OCI-LY1 (cell line): Measurements from ENCODE around the gene VPS35.
"Not testable (repeated sequence)": the region's sequence is repeated elsewhere in the genome, so short reads cannot be mapped to it uniquely, and the experiment has no call there.

Source experiments
- H2AFZ ChIP-seq: fragments of 200-600 bp; sonication (generic), shearing (Covaris generic); 2 replicates; pipeline ENCODE4 v1.6.0; 2014; ENCODE audit warnings: antibody characterized with exemption, mild to moderate bottlenecking, low read length
- H3F3A ChIP-seq: fragments of 200-600 bp; sonication (generic), shearing (Covaris generic); 2 replicates; pipeline ENCODE4 v1.6.0; 2014; ENCODE audit warnings: mild to moderate bottlenecking, antibody characterized with exemption, low read length, moderate library complexity; ENCODE audit not compliant: insufficient read depth
- H3K27ac ChIP-seq: fragments of 200-600 bp; sonication (generic); 2 replicates; pipeline ENCODE4 v1.5.1; 2014; ENCODE audit warnings: low read length, mixed run types, mild to moderate bottlenecking, low read depth; ENCODE audit not compliant: poor library complexity, severe bottlenecking
- H3K27me3 ChIP-seq: fragments of 200-600 bp; sonication (generic); 2 replicates; pipeline ENCODE4 v1.6.0; 2014; ENCODE audit warnings: antibody characterized with exemption, mild to moderate bottlenecking, low read length, moderate library complexity; ENCODE audit not compliant: insufficient read depth
- H3K36me3 ChIP-seq: fragments of 200-600 bp; sonication (generic); 2 replicates; pipeline ENCODE4 v1.6.1; 2014; ENCODE audit warnings: mild to moderate bottlenecking, antibody characterized with exemption, low read length, moderate library complexity, mixed read lengths; ENCODE audit not compliant: insufficient read depth
- H3K4me1 ChIP-seq: fragments of 200-600 bp; sonication (generic); 2 replicates; pipeline ENCODE4 v1.5.1; 2014; ENCODE audit warnings: mild to moderate bottlenecking, low read length, moderate library complexity; ENCODE audit not compliant: insufficient read depth, severe bottlenecking
- H3K4me2 ChIP-seq: fragments of 200-600 bp; sonication (generic), shearing (Covaris generic); 2 replicates; pipeline ENCODE4 v1.6.1; 2014; ENCODE audit warnings: low read length
- H3K4me3 ChIP-seq: fragments of 200-600 bp; sonication (generic); 2 replicates; pipeline ENCODE4 v1.5.1; 2014; ENCODE audit warnings: low read length, low read depth, mild to moderate bottlenecking, mixed read lengths; ENCODE audit not compliant: poor library complexity, severe bottlenecking
- H3K79me2 ChIP-seq: fragments of 200-600 bp; shearing (Covaris generic); 2 replicates; pipeline ENCODE4 v1.6.1; 2016; ENCODE audit warnings: mixed run types, low read length, mixed read lengths; ENCODE audit not compliant: insufficient read depth
- H3K9ac ChIP-seq: fragments of 200-600 bp; sonication (generic), shearing (Covaris generic); 2 replicates; pipeline ENCODE4 v1.6.1; 2014; ENCODE audit warnings: mild to moderate bottlenecking, low read length, mixed read lengths
- H3K9me2 ChIP-seq: fragments of 200-600 bp; sonication (generic), shearing (Covaris generic); 2 replicates; pipeline ENCODE4 v1.6.1; 2014; ENCODE audit warnings: low read depth, mild to moderate bottlenecking, low read length, mixed read lengths
- H3K9me3 ChIP-seq: fragments of 200-600 bp; shearing (Covaris generic); 2 replicates; pipeline ENCODE4 v1.6.1; 2014; ENCODE audit warnings: low read length, mixed read lengths
- H4K20me1 ChIP-seq: fragments of 200-600 bp; sonication (generic), shearing (Covaris generic); 2 replicates; pipeline ENCODE4 v1.6.0; 2016; ENCODE audit warnings: mild to moderate bottlenecking, low read length; ENCODE audit not compliant: insufficient read depth
- CTCF ChIP-seq: fragments of 200-600 bp; sonication (generic), shearing (Covaris generic); IDR thresholded peaks from 2 replicates; pipeline ENCODE4 v1.5.1; 2017; ENCODE audit warnings: mild to moderate bottlenecking, antibody characterized with exemption, low read length, moderate library complexity, mixed read lengths
- EZH2 ChIP-seq: fragments of 200-600 bp; sonication (generic), shearing (Covaris generic); IDR thresholded peaks from 2 replicates; pipeline ENCODE4 v1.8.0; 2017; ENCODE audit warnings: borderline replicate concordance, mixed run types, mild to moderate bottlenecking, antibody characterized with exemption, low read length, moderate library complexity, mixed read lengths

The VPS35 gene

GRCh38 chr16:46629331-46630219, 59.4 kb downstream of the VPS35 start:
- no peaks in the 10 kb centered on the region for H3K27me3 ChIP-seq
- TF ChIP-seq CTCF = peak; percentile 19; the same call in 1 of the 2 replicates
- no peak for TF ChIP-seq EZH2
- no peaks in the 10 kb centered on the region for H3K36me3 ChIP-seq
- no peak overlapping the region for H3K4me2 ChIP-seq
- no peaks in the 10 kb centered on the region for H4K20me1 ChIP-seq
- H3K9me2 ChIP-seq = no peaks in the 10 kb centered on the region
- peaks cover 8% of the 10 kb centered on the region for H3K4me1 ChIP-seq
- H3K9me3 ChIP-seq = no peaks in the 10 kb centered on the region
- no peak overlapping the region for H2AFZ ChIP-seq
- H3K4me3 ChIP-seq = no peak overlapping the region
- H3K9ac ChIP-seq = no peak overlapping the region
- no peaks in the 10 kb centered on the region for H3F3A ChIP-seq
- no peaks in the 10 kb centered on the region for H3K79me2 ChIP-seq
- H3K27ac ChIP-seq = no peak overlapping the region

- peaks cover 11% of the 10 kb centered on the region for H3K4me1 ChIP-seq
- H3F3A ChIP-seq = no peaks in the 10 kb centered on the region
- no peaks in the 10 kb centered on the region for H3K9me2 ChIP-seq
- no peak overlapping the region for H3K4me3 ChIP-seq
- H4K20me1 ChIP-seq = no peaks in the 10 kb centered on the region
- H3K4me2 ChIP-seq = no peak overlapping the region
- no peak overlapping the region for H2AFZ ChIP-seq
- H3K9me3 ChIP-seq = no peaks in the 10 kb centered on the region
- H3K9ac ChIP-seq = no peak overlapping the region
- no peak overlapping the region for H3K27ac ChIP-seq
- TF ChIP-seq CTCF (no peak), EZH2 (no peak)
- no peaks in the 10 kb centered on the region for H3K27me3 ChIP-seq
- H3K36me3 ChIP-seq = no peaks in the 10 kb centered on the region
- no peaks in the 10 kb centered on the region for H3K79me2 ChIP-seq
Measured at GRCh38 chr16:46627746-46628145, 61.2 kb downstream of the VPS35 start.

- not testable (repeated sequence) for H3K79me2 ChIP-seq, H3K36me3 ChIP-seq, H3K27me3 ChIP-seq, H3K9ac ChIP-seq, H3K4me3 ChIP-seq, H3K9me3 ChIP-seq, H3K27ac ChIP-seq, H3F3A ChIP-seq, H2AFZ ChIP-seq, H3K4me2 ChIP-seq, H3K9me2 ChIP-seq, H4K20me1 ChIP-seq
- H3K4me1 ChIP-seq = peaks cover 13% of the 10 kb centered on the region
Measured at GRCh38 chr16:46626681-46627080, 62.3 kb downstream of the VPS35 start.

GRCh38 chr16:46624862-46625261, 64.1 kb downstream of the VPS35 start:
- not testable (repeated sequence) for H3K9me3 ChIP-seq, H3F3A ChIP-seq, H3K9me2 ChIP-seq, H3K4me3 ChIP-seq, H2AFZ ChIP-seq, H4K20me1 ChIP-seq, H3K27me3 ChIP-seq, H3K9ac ChIP-seq, H3K27ac ChIP-seq, H3K4me2 ChIP-seq, H3K36me3 ChIP-seq
- Histone ChIP-seq H3K4me1 (peaks cover 22% of the 10 kb centered on the region), H3K79me2 (peaks cover 12% of the 10 kb centered on the region)

GRCh38 chr16:46623707-46624106, 65.3 kb downstream of the VPS35 start:
- not testable (repeated sequence) for H3K4me3 ChIP-seq, H3K9ac ChIP-seq, H3K9me3 ChIP-seq, H2AFZ ChIP-seq, H3K4me2 ChIP-seq, H3K9me2 ChIP-seq, H4K20me1 ChIP-seq, H3K27me3 ChIP-seq, H3F3A ChIP-seq, H3K36me3 ChIP-seq, H3K27ac ChIP-seq
- peaks cover 33% of the 10 kb centered on the region for H3K4me1 ChIP-seq
- H3K79me2 ChIP-seq = peaks cover 23% of the 10 kb centered on the region

- H3F3A ChIP-seq, H3K4me3 ChIP-seq, H3K9ac ChIP-seq, H4K20me1 ChIP-seq, H3K9me3 ChIP-seq, H2AFZ ChIP-seq, H3K27me3 ChIP-seq, H3K4me2 ChIP-seq, H3K27ac ChIP-seq, H3K9me2 ChIP-seq: not testable (repeated sequence)
- H3K4me1 ChIP-seq = peaks cover 38% of the 10 kb centered on the region
- peaks cover 28% of the 10 kb centered on the region for H3K79me2 ChIP-seq
- H3K36me3 ChIP-seq = peaks cover 11% of the 10 kb centered on the region
Measured at GRCh38 chr16:46623246-46623645, 65.7 kb downstream of the VPS35 start.
